K562 (cell line): ENCODE results near the gene PBXIP1. TPM values are rescaled to one million over a fixed set of nuclear protein-coding genes. Genes with fewer than 3 reads are reported as not detected.

Experiments used
- EHMT2 ChIP-seq: fragments of 450-650 bp; IDR thresholded peaks from 2 replicates; pipeline ENCODE4 v1.6.1; 2018; ENCODE audit warnings: antibody characterized with exemption
- ETS1 ChIP-seq: conservative IDR thresholded peaks from 2 replicates; pipeline ENCODE4 v1.6.1; 2011; ENCODE audit warnings: low read depth, mild to moderate bottlenecking, low read length; ENCODE audit not compliant: control insufficient read depth
- HDAC6 ChIP-seq: IDR thresholded peaks from 2 replicates; pipeline ENCODE4 v1.6.1; 2012; ENCODE audit warnings: low read depth, mild to moderate bottlenecking, control low read depth, inconsistent platforms, low read length, moderate library complexity
- POU5F1 ChIP-seq: fragments of 150-350 bp; IDR thresholded peaks from 2 replicates; pipeline ENCODE4 v1.6.1; 2014; ENCODE audit warnings: borderline replicate concordance, low read length, low read depth, mild to moderate bottlenecking; ENCODE audit not compliant: partially characterized antibody
- SMAD2 ChIP-seq: fragments of 150-350 bp; IDR thresholded peaks from 2 replicates; pipeline ENCODE4 v1.6.1; 2014; ENCODE audit warnings: low read depth, mild to moderate bottlenecking, low read length
- TCF7L2 ChIP-seq: fragments of 150-350 bp; IDR thresholded peaks from 2 replicates; pipeline ENCODE4 v1.6.1; 2016; ENCODE audit warnings: low read depth, mild to moderate bottlenecking, low read length, moderate library complexity
- USF1 ChIP-seq: sonication (generic); formaldehyde crosslinking; IDR thresholded peaks from 2 replicates; pipeline ENCODE4 v1.9.0; 2022; ENCODE audit warnings: mild to moderate bottlenecking, missing genetic modification reagents
- ZNF561 ChIP-seq: fragments of 450-650 bp; formaldehyde crosslinking; conservative IDR thresholded peaks from 2 replicates; pipeline ENCODE4 v1.4.0; 2020; ENCODE audit warnings: mild to moderate bottlenecking, moderate library complexity
- polyA plus RNA-seq, 8 experiments: library from polyadenylated mRNA; depleted of rRNA in 4 of 8; stranded (reverse) in 5 of 8; unstranded in 3 of 8; fragments of >200 nt; fragmentation: Nextera tagmentation in 2 of 8; fragmentation: Illumina TruSeq in 1 of 8; extraction: Ambion mirVana in 2 of 8; extraction: Trizol in 1 of 8; gene quantifications; 2 replicates each; pipeline versions ENCODE4 v1.2.1 to v1.2.3, GENCODE V29; 2011 to 2014; ENCODE audit warnings: inconsistent platforms in 1 of 8, missing spikeins in 1 of 8
- total RNA-seq, 7 experiments: library from RNA; depleted of rRNA in 6 of 7; stranded (reverse); fragments of >200 nt in 6 of 7; fragmentation: Illumina TruSeq in 2 of 7; extraction: Trizol in 2 of 7; gene quantifications; 2 replicates each; pipeline versions ENCODE4 v1.2.1 to v1.2.3, GENCODE V29; 2011 to 2021; ENCODE audit warnings: low replicate concordance in 1 of 7
- TF ChIP-seq, protein P1 (sequence below), 2 experiments: IDR thresholded peaks; 2 replicates each; pipeline ENCODE4 v1.6.1; 2011; ENCODE audit warnings: borderline replicate concordance in 1 of 2, control low read depth in 1 of 2, low read depth in 1 of 2, low read length in 1 of 2, mild to moderate bottlenecking in 1 of 2, mixed read lengths in 1 of 2, moderate library complexity in 1 of 2; ENCODE audit not compliant: insufficient read depth in 1 of 2, insufficient read length in 1 of 2, poor library complexity in 1 of 2, severe bottlenecking in 1 of 2; ENCODE audit errors: extremely low read depth in 1 of 2
- TF ChIP-seq, protein P2 (sequence below): sonication (generic); formaldehyde crosslinking; IDR thresholded peaks from 2 replicates; pipeline ENCODE4 v1.4.0; 2020; ENCODE audit warnings: mild to moderate bottlenecking, missing genetic modification reagents
- TF ChIP-seq, protein P3 (sequence below): fragments of 250-450 bp; sonication (Bioruptor Pico); IDR thresholded peaks from 2 replicates; pipeline ENCODE4 v1.5.0; 2020; ENCODE audit warnings: mild to moderate bottlenecking
- TF ChIP-seq, protein P4 (sequence below): fragments of 450-650 bp; IDR thresholded peaks from 2 replicates; pipeline ENCODE4 v1.6.1; 2018; ENCODE audit not compliant: partially characterized antibody

The PBXIP1 gene
- total and polyA plus RNA-seq, 9 of the 15 experiments (the other 6 are each of a cell fraction or from before 2014, with no cell fraction given), result 0.13 to 8.3 (median 5.8) TPM

DNA sequence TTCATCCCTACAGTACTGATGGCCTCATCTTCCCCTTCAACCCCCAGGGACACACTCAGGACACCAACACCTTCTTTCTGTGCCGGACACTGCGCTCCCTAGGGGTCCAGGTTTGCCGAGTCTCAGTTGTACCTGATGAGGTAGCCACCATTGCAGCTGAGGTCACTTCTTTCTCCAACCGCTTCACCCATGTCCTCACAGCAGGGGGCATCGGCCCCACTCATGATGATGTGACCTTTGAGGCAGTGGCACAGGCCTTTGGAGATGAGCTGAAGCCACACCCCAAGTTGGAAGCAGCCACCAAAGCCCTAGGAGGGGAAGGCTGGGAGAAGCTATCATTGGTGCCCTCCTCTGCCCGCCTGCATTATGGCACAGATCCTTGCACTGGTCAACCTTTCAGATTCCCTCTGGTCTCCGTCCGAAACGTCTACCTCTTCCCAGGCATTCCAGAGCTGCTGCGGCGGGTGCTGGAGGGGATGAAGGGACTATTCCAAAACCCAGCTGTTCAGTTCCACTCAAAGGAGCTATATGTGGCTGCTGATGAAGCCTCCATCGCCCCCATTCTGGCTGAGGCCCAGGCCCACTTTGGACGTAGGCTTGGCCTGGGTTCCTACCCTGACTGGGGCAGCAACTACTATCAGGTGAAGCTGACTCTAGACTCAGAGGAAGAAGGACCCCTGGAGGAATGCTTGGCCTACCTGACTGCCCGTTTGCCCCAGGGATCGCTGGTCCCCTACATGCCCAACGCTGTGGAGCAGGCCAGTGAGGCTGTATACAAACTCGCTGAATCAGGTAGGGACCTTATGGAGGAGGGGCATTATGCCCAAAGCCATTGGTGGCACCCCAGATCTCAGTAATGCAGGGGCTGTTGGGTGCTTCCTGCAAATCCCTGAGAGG, 32.4 kb upstream of the PBXIP1 start (continued):
- peak; percentile 23; the same call in 1 of the 2 replicates for TF ChIP-seq USF1 (CRISPR knock-in tag)
- TF ChIP-seq TCF7L2, result no peak
- no peak for TF ChIP-seq ZNF561 (CRISPR knock-in tag)
- TF ChIP-seq SMAD2, result no peak
- TF ChIP-seq HDAC6, result no peak
- TF ChIP-seq EHMT2, result no peak
- TF ChIP-seq ETS1, result no peak
- TF ChIP-seq, protein P1, sequence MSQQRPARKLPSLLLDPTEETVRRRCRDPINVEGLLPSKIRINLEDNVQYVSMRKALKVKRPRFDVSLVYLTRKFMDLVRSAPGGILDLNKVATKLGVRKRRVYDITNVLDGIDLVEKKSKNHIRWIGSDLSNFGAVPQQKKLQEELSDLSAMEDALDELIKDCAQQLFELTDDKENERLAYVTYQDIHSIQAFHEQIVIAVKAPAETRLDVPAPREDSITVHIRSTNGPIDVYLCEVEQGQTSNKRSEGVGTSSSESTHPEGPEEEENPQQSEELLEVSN (IDR thresholded peaks at IDR 0.05; ENCODE audit: borderline replicate concordance in 1 of 2, extremely low read depth in 1 of 2, insufficient read depth in 1 of 2, insufficient read length in 1 of 2, low read depth in 1 of 2, low read length in 1 of 2, poor library complexity in 1 of 2, severe bottlenecking in 1 of 2), result no peak
- TF ChIP-seq, protein P2, sequence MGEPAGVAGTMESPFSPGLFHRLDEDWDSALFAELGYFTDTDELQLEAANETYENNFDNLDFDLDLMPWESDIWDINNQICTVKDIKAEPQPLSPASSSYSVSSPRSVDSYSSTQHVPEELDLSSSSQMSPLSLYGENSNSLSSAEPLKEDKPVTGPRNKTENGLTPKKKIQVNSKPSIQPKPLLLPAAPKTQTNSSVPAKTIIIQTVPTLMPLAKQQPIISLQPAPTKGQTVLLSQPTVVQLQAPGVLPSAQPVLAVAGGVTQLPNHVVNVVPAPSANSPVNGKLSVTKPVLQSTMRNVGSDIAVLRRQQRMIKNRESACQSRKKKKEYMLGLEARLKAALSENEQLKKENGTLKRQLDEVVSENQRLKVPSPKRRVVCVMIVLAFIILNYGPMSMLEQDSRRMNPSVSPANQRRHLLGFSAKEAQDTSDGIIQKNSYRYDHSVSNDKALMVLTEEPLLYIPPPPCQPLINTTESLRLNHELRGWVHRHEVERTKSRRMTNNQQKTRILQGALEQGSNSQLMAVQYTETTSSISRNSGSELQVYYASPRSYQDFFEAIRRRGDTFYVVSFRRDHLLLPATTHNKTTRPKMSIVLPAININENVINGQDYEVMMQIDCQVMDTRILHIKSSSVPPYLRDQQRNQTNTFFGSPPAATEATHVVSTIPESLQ (CRISPR knock-in tag), result no peak
- TF ChIP-seq, protein P3, sequence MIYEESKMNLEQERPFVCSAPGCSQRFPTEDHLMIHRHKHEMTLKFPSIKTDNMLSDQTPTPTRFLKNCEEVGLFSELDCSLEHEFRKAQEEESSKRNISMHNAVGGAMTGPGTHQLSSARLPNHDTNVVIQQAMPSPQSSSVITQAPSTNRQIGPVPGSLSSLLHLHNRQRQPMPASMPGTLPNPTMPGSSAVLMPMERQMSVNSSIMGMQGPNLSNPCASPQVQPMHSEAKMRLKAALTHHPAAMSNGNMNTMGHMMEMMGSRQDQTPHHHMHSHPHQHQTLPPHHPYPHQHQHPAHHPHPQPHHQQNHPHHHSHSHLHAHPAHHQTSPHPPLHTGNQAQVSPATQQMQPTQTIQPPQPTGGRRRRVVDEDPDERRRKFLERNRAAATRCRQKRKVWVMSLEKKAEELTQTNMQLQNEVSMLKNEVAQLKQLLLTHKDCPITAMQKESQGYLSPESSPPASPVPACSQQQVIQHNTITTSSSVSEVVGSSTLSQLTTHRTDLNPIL (CRISPR knock-in tag), result no peak
- TF ChIP-seq, protein P4, sequence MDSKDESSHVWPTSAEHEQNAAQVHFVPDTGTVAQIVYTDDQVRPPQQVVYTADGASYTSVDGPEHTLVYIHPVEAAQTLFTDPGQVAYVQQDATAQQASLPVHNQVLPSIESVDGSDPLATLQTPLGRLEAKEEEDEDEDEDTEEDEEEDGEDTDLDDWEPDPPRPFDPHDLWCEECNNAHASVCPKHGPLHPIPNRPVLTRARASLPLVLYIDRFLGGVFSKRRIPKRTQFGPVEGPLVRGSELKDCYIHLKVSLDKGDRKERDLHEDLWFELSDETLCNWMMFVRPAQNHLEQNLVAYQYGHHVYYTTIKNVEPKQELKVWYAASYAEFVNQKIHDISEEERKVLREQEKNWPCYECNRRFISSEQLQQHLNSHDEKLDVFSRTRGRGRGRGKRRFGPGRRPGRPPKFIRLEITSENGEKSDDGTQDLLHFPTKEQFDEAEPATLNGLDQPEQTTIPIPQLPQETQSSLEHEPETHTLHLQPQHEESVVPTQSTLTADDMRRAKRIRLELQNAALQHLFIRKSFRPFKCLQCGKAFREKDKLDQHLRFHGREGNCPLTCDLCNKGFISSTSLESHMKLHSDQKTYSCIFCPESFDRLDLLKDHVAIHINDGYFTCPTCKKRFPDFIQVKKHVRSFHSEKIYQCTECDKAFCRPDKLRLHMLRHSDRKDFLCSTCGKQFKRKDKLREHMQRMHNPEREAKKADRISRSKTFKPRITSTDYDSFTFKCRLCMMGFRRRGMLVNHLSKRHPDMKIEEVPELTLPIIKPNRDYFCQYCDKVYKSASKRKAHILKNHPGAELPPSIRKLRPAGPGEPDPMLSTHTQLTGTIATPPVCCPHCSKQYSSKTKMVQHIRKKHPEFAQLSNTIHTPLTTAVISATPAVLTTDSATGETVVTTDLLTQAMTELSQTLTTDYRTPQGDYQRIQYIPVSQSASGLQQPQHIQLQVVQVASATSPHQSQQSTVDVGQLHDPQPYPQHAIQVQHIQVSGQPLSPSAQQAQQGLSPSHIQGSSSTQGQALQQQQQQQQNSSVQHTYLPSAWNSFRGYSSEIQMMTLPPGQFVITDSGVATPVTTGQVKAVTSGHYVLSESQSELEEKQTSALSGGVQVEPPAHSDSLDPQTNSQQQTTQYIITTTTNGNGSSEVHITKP, result peak; percentile 43
- TF ChIP-seq POU5F1, result no peak
